ENCODE data around the gene WT1.

DNA sequence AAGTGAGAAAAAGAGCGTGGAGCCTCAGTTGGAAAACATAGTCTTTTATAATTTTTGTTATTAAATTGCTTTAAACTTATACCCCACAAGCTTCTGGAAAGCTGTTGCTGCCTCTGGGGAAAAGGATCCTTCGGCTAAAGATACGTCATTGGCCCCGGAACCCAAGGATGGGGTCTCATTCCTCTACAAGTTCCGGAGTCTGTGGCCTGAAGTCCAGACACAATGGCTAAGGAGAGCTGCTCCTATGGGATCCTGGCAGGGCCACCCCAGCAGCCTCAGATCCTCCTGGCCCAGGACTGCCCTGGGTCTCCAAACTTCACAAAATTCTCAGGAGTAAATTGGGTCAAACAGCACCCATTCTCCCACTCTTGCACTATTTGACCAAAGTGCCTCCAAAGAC, 5.9 kb downstream of the WT1 start:
- TF ChIP-seq POLR2A (IDR thresholded peaks at IDR 0.05) (no peak), CTCF (IDR thresholded peaks at IDR 0.05) (no peak)

Measured in heart left ventricle (tissue), 13 donors.